Measurements from ENCODE around the gene HNRNPA3.
"Not testable (repeated sequence)": the region's sequence is repeated elsewhere in the genome, so short reads cannot be mapped to it uniquely, and the experiment has no call there.

HNRNPA3 gene

GRCh38 chr2:177212106-177212890, at the start of gene HNRNPA3:
Gene HNRNPA3 (plus strand): TSS chr2:177212794. CDS start chr2:177212800, 6 bp downstream.
- DNase-seq (ENCODE audit: low read depth): peak; percentile 98

GRCh38 chr2:177164131-177164530, 48.5 kb upstream of the HNRNPA3 start:
- peak; percentile 29 for DNase-seq (ENCODE audit: low read depth)

DNA sequence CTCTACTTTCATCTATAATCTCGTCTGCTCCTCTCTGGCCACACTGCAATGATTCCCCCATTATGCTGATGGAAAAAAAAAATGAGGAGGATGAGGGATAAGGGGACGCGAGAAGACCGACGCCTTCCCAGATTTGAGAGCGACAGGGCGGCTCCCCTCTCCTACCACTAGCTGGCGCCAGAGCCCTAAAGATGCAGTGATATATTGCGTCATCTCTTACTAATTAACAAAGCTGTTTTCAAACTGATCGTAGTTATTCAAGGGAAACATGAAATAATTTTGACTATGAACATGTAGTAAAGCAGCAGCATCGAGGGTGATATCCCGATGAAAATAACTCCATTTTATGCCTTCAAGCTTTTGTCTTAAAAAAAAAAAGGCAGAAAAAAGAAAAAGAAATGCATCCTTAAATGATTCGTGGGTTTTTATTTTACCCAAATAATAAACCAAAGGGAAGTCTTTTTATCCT, 48.0 kb upstream of the HNRNPA3 start:
- DNase-seq (ENCODE audit: low read depth): peak; percentile 89

DNA sequence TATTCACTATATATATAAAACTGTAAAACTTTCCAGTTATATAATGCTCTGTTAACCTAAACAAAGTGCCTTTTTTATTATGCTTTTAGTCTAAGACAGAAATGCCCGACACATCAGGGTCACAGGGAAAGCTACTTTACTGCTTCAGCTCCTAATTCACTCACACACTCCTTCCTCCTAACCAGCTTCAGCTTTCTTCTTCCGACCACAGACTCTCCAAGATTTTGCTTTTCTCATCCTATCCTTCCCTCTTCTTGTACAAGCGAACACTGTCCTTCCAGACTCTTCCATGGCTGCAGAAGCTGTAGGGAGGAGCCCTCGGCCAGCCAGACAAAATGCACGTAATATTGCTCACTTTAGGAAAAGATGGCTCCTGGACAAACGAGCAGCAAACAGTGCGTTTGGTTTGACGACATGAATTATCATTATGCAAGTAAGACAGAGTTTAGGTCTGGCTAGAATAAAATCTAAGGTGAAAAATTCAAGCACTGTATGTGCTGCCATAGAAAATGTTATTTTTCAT, 47.5 kb upstream of the HNRNPA3 start:
- DNase-seq (ENCODE audit: low read depth): peak; percentile 67

GRCh38 chr2:177165721-177166711, 46.6 kb upstream of the HNRNPA3 start:
- DNase-seq (ENCODE audit: low read depth): peak; percentile 48

DNA sequence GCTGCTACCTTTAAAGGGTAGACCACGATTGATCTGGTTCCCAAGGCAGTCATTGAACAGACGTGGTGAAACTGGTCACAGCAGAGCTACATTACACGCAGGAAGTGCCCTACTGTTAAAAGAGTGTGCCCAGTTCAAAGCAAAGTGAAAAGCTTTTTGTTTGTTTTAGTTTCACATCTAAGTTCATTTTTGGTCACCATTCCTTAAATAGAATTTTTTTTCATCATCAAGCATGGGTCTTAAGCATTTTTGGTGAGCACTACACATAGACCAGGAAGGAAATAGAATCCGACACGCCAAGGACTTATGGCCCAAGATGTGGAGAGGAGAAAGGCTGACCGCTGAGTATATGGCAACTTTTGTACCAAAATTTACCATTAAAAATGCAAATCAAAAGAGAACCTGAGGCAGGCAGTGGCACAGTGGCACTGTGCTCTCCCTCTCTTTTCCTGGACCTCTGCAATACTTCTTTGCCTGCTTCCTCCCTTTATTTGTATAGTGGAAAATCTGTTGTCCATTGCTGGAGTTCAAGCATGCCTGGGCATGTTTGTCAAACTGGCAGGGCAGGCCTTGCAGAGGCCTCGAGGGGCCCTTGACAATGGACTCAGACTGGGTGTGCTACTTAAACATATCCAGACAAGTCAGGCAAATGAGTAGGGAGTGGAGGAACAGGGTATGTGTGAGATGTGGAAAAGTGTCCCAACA, 42.6 kb upstream of the HNRNPA3 start:
- no peak for DNase-seq (ENCODE audit: low read depth)

GRCh38 chr2:177171418-177171865, 41.2 kb upstream of the HNRNPA3 start:
- peak; percentile 50 for DNase-seq (ENCODE audit: low read depth)

DNA sequence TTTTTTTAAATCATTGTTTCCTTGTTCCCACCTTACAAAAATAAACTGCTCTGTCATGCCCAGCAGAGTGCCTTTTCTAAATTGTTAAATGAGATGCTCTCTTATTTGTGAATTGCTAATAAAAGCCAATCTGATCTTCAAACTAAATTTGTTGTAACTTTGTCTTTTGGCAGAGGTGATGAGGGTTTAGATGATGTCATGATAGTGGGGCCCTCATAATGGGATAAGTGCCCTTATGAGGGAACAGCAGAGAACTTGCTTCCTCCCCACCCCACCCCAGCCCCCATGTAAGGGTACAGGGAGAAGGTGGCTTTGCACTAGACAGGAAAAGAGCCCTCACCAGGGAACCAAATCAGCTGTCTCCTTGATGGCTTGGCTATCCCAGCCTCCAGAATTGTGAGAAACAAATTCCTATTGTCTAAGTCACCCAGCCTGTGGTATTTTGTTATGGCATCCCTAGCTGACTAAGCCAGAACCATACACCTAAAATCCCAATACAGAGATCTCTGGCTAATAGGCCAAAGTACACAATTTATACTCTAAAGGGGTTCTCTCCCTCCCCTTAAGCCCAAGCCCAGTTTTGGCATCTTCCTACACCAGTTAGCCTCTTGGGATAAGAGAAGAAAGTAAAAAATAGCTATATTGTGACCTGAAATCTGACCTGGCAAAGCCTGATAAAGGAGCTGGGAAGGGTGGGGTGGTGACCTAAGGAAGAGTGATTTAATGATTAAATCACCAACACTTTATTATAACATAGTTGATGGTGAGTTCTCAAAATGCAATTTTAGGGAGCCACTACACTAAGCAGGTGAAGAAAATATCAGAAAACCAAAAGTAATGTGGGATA, 40.3 kb upstream of the HNRNPA3 start:
- DNase-seq (ENCODE audit: low read depth): peak; percentile 94

DNA sequence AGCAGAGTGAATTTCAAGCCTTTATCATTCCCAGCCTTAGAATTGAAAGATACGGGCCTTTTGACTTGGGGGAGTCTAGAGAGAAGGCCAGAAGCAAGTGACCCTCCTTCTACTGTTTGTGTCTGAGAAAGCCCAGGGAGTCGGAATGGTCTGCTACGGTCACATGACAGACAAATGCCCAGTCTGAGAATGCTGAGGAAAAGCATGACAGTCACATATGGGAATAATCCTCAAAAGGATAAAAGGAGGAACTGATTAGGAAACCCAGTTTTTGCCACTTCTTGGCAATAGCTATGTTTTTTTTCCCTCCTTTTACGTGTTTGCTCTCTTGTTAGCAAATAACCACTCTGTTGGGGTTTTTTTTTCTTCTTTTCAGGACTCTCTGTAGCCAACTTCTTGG, 38.1 kb upstream of the HNRNPA3 start:
- DNase-seq (ENCODE audit: low read depth): no peak

DNA sequence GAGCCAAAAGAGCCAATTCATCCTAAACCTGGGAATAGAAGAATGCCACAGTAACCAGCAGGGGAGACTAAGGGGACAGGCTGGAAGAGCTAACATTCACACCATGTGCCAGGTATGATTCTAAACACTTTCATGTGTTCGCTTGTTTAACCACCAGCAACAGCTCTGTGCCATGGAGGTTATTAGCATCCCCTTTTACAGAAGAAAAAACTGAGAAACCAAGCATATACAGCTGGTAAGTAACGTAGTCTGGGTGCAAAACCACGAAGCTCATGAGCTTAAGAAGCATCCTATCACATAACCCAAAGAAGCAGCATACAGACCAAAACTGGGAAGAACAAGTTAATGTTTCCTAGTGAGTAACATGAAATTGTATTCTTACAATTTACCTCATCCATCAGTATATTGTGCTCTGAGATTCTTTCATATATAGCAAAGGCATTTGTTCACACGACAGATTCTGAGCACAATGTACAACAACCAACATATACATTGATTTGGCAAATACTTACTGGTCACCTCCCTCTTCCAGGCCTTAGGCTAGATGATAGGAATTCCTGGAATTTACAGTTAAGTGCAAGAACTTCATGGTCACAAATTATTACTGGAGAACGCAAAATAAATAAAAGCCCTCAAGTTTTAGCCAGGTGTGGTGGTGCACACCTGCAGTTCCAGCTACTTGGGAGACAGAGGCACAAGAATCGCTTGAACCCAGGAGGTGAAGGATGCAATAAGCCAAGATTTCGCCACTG, 36.5 kb upstream of the HNRNPA3 start:
- DNase-seq (ENCODE audit: low read depth): peak; percentile 33

DNA sequence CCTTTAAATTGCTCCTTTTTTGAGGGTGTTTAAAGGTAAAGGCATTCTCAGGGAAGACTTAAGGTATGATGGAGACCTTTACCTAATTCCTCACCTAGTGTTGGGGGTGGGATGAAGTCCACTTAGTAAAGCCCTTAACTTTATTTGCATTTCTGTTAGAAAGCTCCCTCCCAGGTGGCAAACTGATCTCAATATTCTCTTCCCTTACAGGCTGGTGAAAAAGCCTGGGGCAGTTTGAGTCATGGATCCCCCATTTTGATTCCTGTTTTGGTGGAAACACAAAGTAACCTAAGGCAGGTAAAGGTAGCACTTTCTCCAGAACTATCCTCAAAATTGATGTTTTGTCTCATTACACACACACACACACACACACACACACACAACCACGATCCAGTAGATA, 33.8 kb upstream of the HNRNPA3 start:
- no peak for DNase-seq (ENCODE audit: low read depth)

DNA sequence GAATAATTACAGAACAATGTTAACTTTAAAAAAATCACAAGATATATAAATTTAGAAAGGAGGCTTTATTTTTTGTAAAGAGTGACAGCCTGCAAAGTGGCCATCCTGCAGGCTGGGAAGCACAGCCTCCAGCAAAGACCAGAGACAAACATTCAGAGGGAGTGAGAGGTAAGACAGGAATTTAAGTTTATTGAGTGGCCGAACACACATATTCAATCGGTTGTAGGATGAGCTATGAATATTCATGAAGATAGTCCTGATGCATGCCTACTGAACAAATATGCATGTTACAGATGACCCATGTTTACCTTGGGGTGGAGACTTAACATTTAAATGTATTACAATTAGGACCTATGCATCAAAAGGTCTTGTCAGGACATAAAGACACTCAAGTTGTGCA, 33.4 kb upstream of the HNRNPA3 start:
- no peak for DNase-seq (ENCODE audit: low read depth)

GRCh38 chr2:177179671-177180070, 32.9 kb upstream of the HNRNPA3 start:
- DNase-seq (ENCODE audit: low read depth): not testable (repeated sequence)

- no peak for DNase-seq (ENCODE audit: low read depth)
Observed at GRCh38 chr2:177180269-177181000, 32.2 kb upstream of the HNRNPA3 start.

- no peak for DNase-seq (ENCODE audit: low read depth)
Observed at GRCh38 chr2:177183860-177184259, 28.7 kb upstream of the HNRNPA3 start.

DNA sequence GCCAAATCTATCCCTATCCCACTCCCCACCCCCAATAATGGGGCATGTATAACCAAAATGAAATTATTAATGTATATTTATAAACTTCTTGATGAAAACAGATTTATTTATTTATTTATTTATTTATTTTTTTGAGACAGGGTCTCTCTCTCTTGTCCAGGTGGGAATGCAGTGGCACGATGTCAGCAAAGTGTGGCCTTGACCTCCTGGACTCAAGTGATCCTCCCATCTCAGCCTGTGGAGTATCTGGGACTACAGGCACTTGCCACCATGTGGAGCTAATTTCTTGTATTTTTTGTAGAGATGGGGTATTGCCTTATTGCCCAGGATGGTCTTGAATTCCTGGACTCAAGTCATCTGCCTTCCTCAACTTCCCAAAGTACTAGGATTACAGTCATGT, 28.0 kb upstream of the HNRNPA3 start:
- DNase-seq (ENCODE audit: low read depth): no peak

- DNase-seq (ENCODE audit: low read depth): not testable (repeated sequence)
Observed at GRCh38 chr2:177186038-177186437, 26.6 kb upstream of the HNRNPA3 start.

GRCh38 chr2:177187631-177188312, 24.8 kb upstream of the HNRNPA3 start:
- peak; percentile 55 for DNase-seq (ENCODE audit: low read depth)

Data from ELR (cell line).